Measurements from ENCODE around the gene SGK2. TPM values are rescaled to one million over a fixed set of nuclear protein-coding genes. Genes with fewer than 3 reads are reported as not detected.

SGK2 gene
- total and polyA plus RNA-seq, 9 of the 15 experiments (the other 6 are each of a cell fraction or from before 2014, with no cell fraction given), result 0.07 to 0.31 (median 0.15) TPM; not detected in 2

DNA sequence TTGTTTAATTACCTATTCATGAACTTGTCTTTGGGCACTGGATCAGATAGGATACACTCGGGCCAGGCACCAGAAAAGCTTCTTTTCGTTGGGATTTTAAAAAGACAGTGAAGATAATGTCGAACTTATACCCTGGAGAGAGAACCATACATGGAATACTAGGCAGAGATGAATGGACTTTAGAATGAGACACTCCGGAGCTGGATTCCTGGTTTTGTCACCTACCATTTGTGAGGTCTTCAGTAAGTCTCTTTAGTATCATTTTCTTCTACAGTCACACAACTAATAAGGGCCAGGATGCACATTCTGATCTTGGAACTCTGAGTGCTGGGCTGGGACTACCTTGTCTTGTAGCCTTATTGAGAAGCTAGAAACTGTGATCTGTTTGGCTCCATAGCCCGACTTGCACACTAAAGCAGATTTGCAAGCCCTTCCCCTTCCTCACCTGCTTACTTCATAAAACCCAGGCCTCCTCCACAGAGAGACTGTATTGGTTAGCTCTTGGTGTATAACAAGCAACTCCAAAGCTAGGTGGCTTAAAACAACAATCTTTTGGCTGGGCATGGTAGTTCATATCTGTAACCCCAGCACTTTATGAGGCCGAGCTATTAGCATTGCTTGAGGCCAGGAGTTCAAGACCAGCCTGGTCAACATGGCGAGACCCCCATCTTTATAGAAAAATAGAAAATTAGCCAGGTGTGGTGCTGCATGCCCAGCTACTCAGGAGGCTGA lies 24.5 kb downstream of the SGK2 start (continued):
- TF ChIP-seq, protein P1, sequence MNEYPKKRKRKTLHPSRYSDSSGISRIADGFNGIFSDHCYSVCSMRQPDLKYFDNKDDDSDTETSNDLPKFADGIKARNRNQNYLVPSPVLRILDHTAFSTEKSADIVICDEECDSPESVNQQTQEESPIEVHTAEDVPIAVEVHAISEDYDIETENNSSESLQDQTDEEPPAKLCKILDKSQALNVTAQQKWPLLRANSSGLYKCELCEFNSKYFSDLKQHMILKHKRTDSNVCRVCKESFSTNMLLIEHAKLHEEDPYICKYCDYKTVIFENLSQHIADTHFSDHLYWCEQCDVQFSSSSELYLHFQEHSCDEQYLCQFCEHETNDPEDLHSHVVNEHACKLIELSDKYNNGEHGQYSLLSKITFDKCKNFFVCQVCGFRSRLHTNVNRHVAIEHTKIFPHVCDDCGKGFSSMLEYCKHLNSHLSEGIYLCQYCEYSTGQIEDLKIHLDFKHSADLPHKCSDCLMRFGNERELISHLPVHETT (CRISPR knock-in tag; conservative IDR thresholded peaks at IDR 0.05 in 1 of 2, IDR thresholded peaks at IDR 0.05 in 1 of 2), result no peak
- no peak for TF ChIP-seq ARID1B (IDR thresholded peaks at IDR 0.05)
- no peak for TF ChIP-seq ASH1L (IDR thresholded peaks at IDR 0.05; ENCODE audit: borderline replicate concordance, low read depth, partially characterized antibody)
- TF ChIP-seq NFRKB (IDR thresholded peaks at IDR 0.05; ENCODE audit: low read depth), result no peak
- TF ChIP-seq SAP30 (IDR thresholded peaks at IDR 0.05; ENCODE audit: borderline replicate concordance, insufficient read depth, low read depth, low read length, poor library complexity, severe bottlenecking), result no peak
- TF ChIP-seq, protein P2, sequence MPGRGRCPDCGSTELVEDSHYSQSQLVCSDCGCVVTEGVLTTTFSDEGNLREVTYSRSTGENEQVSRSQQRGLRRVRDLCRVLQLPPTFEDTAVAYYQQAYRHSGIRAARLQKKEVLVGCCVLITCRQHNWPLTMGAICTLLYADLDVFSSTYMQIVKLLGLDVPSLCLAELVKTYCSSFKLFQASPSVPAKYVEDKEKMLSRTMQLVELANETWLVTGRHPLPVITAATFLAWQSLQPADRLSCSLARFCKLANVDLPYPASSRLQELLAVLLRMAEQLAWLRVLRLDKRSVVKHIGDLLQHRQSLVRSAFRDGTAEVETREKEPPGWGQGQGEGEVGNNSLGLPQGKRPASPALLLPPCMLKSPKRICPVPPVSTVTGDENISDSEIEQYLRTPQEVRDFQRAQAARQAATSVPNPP (IDR thresholded peaks at IDR 0.05; ENCODE audit: borderline replicate concordance, insufficient read depth, insufficient read length), result no peak
- TF ChIP-seq, protein P3, sequence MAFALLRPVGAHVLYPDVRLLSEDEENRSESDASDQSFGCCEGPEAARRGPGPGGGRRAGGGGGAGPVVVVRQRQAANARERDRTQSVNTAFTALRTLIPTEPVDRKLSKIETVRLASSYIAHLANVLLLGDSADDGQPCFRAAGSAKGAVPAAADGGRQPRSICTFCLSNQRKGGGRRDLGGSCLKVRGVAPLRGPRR (CRISPR knock-in tag; IDR thresholded peaks at IDR 0.05), result no peak
- TF ChIP-seq, protein P4, sequence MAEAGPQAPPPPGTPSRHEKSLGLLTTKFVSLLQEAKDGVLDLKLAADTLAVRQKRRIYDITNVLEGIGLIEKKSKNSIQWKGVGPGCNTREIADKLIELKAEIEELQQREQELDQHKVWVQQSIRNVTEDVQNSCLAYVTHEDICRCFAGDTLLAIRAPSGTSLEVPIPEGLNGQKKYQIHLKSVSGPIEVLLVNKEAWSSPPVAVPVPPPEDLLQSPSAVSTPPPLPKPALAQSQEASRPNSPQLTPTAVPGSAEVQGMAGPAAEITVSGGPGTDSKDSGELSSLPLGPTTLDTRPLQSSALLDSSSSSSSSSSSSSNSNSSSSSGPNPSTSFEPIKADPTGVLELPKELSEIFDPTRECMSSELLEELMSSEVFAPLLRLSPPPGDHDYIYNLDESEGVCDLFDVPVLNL (CRISPR knock-in tag; IDR thresholded peaks at IDR 0.05; ENCODE audit: low read depth), result no peak
- TF ChIP-seq, protein P5, sequence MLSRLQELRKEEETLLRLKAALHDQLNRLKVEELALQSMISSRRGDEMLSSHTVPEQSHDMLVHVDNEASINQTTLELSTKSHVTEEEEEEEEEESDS (CRISPR knock-in tag; IDR thresholded peaks at IDR 0.05), result no peak
- TF ChIP-seq HDAC3 (IDR thresholded peaks at IDR 0.05; ENCODE audit: borderline replicate concordance, partially characterized antibody), result no peak
- TF ChIP-seq YY1 (IDR thresholded peaks at IDR 0.05; ENCODE audit: borderline replicate concordance in 1 of 3, control insufficient read depth in 1 of 3, extremely low read depth in 1 of 3, insufficient read depth in 3 of 3, insufficient read length in 1 of 3, insufficient replicate concordance in 2 of 3, low read depth in 1 of 3, low read length in 2 of 3), result no peak
- TF ChIP-seq SAFB2 (IDR thresholded peaks at IDR 0.05; ENCODE audit: borderline replicate concordance, low read depth, low read length, severe bottlenecking), result no peak
- TF ChIP-seq HNRNPH1 (optimal IDR thresholded peaks at IDR 0.05; ENCODE audit: low read depth, low read length), result no peak
- TF ChIP-seq, protein P6, sequence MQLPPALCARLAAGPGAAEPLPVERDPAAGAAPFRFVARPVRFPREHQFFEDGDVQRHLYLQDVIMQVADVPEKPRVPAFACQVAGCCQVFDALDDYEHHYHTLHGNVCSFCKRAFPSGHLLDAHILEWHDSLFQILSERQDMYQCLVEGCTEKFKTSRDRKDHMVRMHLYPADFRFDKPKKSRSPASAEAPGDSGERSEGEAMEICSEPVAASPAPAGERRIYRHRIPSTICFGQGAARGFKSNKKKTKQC (CRISPR knock-in tag; IDR thresholded peaks at IDR 0.05), result no peak
- no peak for TF ChIP-seq ZNF253 (CRISPR knock-in tag; conservative IDR thresholded peaks at IDR 0.05)
- no peak for TF ChIP-seq POLR3G (IDR thresholded peaks at IDR 0.05; ENCODE audit: extremely low read depth, insufficient read length, insufficient replicate concordance)
- TF ChIP-seq ZBTB8A (IDR thresholded peaks at IDR 0.05; ENCODE audit: partially characterized antibody), result no peak
- TF ChIP-seq CBX1 (IDR thresholded peaks at IDR 0.05; ENCODE audit: low read depth), result peak; percentile 41; the same call in 1 of the 2 replicates
- TF ChIP-seq MED1 (CRISPR knock-in tag; IDR thresholded peaks at IDR 0.05; ENCODE audit: borderline replicate concordance), result no peak
- no peak for TF ChIP-seq ZNF121 (CRISPR knock-in tag; conservative IDR thresholded peaks at IDR 0.05)

Data from K562 (cell line).